ENCODE results near the gene ACAP3. TPM values are rescaled to one million over a fixed set of nuclear protein-coding genes. Genes with fewer than 3 reads are reported as not detected.

ACAP3 gene, protein sequence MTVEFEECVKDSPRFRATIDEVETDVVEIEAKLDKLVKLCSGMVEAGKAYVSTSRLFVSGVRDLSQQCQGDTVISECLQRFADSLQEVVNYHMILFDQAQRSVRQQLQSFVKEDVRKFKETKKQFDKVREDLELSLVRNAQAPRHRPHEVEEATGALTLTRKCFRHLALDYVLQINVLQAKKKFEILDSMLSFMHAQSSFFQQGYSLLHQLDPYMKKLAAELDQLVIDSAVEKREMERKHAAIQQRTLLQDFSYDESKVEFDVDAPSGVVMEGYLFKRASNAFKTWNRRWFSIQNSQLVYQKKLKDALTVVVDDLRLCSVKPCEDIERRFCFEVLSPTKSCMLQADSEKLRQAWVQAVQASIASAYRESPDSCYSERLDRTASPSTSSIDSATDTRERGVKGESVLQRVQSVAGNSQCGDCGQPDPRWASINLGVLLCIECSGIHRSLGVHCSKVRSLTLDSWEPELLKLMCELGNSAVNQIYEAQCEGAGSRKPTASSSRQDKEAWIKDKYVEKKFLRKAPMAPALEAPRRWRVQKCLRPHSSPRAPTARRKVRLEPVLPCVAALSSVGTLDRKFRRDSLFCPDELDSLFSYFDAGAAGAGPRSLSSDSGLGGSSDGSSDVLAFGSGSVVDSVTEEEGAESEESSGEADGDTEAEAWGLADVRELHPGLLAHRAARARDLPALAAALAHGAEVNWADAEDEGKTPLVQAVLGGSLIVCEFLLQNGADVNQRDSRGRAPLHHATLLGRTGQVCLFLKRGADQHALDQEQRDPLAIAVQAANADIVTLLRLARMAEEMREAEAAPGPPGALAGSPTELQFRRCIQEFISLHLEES
- 10 to 100 TPM; 40.9 to 50.9 TPM for total RNA-seq
- long read RNA-seq, donor 1, partial matches to known transcripts, result 15 of 18 reads
- long read RNA-seq, donor 1, other reads (novel, unspliced or antisense), result 2 of 18 reads
- long read RNA-seq, donor 2, partial matches to known transcripts, result 21 of 23 reads
- long read RNA-seq, donor 2, other reads (novel, unspliced or antisense), result 2 of 23 reads

DNA sequence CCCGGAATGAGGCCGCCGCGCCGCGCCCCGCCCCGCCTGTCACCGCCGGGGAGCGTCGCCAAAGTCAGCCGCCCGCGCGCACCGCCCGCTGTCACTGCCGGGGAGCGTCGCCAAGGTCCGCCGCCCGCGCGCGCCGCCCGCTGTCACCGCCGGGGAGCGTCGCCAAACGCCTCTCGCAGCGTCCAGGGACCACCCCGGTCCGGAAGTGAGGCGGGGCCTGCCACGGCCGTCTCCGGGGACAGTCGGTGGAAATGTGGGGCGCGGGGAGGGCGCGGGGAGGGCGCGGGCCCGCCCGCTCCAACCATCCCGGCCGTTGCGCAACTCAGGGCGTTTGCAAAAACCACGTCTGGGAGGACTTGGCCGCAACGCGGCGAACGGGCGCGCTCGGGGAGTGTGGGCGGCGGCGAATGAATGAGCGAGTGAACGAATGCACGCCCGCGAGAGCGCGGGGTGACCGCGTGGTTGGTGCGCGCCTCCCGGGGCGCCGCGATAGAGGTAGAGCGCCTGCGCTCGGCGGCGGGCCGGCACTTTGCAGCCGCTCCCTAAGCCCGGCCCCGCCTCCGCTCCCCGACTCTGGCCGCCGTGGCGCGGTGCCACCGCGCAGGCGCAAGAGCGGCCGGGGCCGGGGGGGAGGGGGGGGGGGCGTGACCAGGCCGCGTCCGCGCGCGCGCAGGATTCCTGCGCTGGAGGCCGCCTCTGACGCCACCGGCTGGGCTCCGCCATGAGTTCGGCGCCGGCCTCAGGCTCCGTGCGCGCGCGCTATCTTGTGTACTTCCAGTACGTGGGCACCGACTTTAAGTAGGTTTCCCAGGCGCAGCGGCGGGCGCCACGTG lies at the start of gene ACAP3, which contains the start of gene PUSL1:
TSS of gene ACAP3 (minus strand) at position 8 of the 833 bp plus-strand sequence. CDS start 115 bp downstream, outside the sequence.
TSS of gene PUSL1 (plus strand) at position 675 of the 833 bp plus-strand sequence. CDS start at position 722, 47 bp downstream.
- peak; percentile 98 for DNase-seq (ENCODE audit: low spot score)
- intact Hi-C loops (cut with DNase I), result no loop called here

DNA sequence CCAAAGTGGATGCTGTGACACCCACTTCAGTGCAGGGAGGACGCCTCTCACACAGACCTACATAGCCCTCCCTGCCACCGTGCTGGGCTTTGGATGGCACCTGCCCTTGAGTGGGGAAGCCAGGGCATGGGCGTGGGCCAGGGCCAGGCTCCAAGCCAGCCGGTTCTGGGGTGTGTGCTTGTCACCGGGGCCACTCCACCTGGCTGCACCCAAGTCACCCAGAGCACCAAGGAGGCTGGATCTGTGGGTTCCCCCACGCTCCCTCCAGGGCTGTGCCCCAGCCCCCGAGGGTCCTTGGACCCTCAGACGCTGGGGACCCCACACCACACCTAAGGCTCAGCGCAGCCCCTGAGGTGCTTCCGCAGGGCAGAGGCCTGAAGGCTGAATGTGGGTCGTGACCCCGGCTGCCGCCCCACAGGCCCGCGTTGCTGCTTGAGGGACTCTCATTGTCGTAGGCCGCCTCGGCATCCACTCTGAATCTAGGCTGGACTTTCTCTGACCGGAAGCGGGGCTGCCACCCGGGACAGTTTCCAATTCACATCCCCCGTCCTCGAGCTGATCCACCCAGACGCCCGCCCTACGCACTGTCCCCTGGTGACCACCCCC lies 49.2 kb upstream of the ACAP3 start:
- intact Hi-C loops (cut with DNase I), result no loop called here
- no peak for DNase-seq (ENCODE audit: low spot score)

DNA sequence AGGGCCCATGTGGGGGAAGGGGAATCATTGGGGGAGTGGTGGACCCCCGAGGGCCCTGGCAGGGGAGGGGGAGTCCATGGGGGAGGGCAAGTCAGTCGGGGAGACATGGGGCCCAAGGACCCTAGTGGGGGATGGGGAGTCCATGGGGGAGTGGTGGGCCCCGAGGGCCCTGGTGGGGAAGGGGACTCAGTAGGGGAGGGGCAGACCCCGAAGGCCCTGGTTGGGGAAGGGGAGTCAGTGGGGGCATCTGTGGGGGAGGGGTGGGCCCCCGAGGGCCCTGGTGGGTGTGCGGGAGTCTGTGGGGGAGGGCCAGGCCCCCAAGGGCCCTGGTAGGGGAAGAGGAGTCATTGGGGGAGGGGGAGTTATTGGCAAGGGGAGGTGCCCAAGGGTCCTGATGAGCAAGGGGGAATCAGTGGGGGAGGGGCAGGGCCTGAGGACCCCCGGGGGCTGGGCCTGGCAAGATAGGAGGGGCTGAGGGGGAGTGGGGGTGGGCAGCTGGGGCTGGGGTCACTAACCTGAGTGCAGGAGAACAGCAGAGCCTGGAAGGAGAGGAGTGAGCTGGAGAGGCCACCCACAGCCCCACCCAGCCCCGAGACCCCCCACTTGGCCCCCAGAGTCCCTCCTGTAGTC lies 48.6 kb upstream of the ACAP3 start:
- DNase-seq (ENCODE audit: low spot score), result no peak
- intact Hi-C loops (cut with DNase I), result no loop called here

- intact Hi-C loops (cut with DNase I), result no loop called here
- DNase-seq (ENCODE audit: low spot score), result no peak
Measured at GRCh38 chr1:1355416-1355815, 47.7 kb upstream of the ACAP3 start.

DNA sequence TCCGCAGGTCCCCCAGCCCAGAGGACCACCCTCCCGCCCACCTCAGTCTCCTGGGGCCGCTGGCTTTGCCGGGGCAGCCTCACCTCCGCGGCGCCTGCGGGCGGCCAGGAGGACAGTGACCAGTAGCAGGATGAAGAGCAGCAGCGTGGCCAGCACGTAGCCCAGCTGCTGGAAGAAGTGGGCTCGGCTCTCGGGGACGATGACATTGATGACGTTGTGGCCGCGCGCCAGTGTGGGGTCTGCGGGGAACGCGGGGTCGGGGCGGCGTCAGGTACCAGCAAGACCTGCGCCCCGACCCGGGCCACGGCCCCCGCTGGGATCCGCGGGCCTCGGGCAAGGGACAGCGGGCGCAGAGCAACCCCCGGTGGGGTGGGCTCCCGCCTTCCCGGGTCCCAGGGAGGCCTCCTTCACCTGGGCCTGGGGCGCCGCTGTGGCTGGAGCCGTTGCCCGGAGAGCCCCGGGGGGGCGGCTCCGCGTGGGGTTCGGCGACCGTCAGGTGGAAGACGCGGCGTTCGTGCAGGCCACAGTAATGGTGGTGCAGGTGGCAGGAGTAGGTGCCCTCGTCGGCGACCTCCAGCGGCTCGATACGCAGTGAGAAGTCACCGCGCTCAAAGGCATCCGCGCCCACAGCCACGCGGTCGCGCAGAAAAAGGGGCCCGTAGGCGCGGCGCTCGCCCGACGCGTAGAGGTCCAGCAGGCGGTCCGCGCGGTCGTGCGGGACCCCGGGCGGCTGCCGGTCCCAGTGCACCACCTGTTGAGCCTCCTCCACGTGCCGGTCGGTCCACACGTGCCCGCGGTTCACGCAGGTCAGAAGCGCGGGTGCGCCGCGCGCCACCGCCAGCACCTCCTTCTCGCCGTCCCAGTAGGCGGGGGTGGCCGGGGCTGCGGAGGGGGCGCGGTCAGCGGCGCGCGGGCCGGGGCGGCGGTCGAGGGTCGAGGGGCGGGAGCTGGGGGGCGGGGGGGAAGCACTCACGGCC lies 46.8 kb upstream of the ACAP3 start:
- intact Hi-C loops (cut with DNase I), result no loop called here
- no peak for DNase-seq (ENCODE audit: low spot score)

DNA sequence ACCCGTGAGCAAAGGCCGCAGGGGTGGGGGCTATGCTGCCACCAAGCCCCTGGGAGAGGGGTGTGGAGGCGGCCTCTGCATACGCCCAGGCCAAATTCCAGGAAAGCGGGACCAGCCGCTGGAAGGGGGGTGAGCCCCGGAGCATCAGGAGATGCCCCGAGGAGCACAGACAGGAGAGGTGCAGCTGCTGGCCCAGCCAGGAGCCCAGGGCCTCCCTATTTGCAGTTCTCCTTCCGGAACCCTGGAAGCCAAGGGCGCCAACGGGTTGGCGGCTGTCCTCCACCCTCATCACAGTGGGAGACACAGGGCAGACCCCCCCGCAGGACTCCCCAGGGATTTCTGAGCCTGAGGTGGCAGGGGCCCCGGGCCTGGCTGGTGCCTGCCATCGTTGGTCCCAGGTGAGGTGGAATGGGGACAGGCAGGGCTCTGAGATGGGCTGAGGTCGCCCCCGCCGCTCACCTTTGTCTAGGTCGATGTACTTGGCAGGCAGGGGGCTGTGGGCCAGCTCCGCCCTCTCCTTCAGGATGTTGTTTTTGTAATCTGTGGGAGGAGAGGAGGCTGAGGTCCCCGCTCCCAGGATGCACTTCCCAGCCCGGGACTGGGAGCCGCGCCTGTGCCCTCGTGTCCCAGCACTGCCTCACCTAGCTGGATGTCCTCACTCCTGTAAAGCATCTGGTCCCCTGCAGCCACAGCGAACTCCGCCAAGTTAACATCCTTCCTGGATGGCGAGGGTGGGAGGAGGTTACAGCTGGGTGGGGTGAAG lies 45.8 kb upstream of the ACAP3 start:
- intact Hi-C loops (cut with DNase I), result no loop called here
- DNase-seq (ENCODE audit: low spot score), result no peak

- DNase-seq (ENCODE audit: low spot score), result no peak
Measured at GRCh38 chr1:1352786-1353388, 45.2 kb upstream of the ACAP3 start.

DNA sequence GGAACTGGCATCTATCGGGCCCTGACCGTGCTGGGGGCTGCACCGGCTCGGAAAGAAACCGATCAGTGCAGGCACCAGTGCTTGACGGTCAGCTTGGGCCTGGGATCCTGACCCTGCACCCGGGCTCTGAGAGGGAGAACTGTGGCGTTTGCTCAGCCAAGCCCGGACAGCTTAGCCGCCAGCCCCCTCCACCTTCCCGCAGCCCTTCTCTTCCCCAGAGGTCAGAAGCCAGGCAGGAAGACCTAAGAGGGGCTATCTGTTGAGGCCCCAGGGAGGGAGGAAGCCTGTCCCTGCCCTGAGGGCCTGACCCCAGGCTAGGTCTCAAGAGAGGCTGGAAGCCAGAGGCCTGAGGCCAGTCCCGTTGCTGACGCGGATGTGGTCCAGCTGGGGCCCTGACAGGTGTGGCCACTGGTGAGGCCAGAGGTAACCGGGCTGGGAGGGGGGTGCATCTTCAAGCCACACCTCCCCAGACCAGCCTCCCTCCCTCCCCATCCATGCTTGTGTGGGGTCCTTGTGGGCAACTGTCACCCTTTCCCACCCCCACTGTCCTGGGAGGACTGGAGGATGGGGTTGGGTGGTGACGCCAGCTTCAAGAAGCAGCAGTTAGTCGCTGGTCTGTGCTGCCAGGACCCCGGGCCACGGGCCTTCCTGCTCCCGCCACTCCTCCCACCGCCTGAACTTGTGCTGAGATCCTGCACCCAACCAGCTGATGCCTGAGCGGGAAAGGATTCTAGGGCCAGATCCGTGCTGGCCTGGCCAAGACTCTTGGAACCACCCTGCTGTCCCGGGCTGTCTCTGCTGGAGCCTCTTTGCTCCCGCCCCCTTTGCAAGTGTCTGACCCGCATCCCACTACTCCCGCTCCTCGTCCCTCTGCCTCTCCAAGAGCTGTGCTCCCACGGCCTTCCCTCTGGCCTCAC lies 44.0 kb upstream of the ACAP3 start:
- intact Hi-C loops (cut with DNase I), result no loop called here
- no peak for DNase-seq (ENCODE audit: low spot score)

More at GRCh38 chr1:1352786-1353388, 45.2 kb upstream of the ACAP3 start:
- intact Hi-C loops (cut with DNase I), result no loop called here

DNA sequence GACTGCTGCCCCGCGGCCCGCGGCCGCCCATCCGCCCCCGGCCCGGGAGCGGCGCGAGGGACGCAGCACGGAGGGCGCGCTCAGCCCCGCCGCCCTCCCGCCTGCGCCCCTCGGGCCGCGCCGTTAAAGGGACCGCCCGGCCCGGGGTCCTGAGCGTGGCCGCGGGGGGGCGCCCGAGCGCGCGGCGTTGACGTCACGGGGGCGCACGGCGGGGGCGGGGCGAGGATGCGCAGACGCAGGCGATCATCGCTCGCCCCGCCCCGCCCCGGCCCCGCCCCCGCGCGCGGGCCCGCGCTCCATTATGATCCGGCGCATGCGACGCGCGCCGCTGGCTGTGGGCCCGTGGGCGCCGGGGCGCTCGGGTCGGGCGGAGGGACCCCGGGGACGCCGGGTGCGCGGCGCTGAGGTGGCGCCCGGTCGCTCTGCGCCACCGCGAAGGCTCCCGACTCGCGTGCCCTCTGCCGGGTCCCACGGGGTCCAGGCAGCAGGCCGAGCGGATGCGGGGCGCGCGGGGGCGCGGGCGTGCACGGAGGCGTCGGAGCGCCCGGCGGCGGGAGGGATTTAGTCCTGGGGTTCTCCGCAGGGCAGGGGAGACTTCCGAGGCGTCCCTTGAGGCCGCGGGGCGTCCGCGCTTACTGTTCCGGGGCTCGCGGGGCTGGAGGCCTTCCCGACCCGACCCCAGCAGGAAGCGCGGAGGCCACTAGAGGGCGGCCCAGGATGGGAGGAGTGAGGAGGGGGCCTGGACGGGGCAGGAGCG lies 41.7 kb upstream of the ACAP3 start, which contains the start of gene DVL1:
TSS of gene DVL1 (minus strand) at position 163 of the 757 bp plus-strand sequence. CDS start 353 bp downstream, outside the sequence.
- DNase-seq (ENCODE audit: low spot score), result no peak
- intact Hi-C loops (cut with DNase I), result loop anchor here in 1 of 2 donors (5.0 kb wide), 1 partner anchor 37 kb away; no protein-coding TSS in a partner anchor

- intact Hi-C loops (cut with DNase I), result loop anchor here in 1 of 2 donors (5.0 kb wide), 1 partner anchor 36 kb away; no protein-coding TSS in a partner anchor
- no peak for DNase-seq (ENCODE audit: low spot score)
Measured at GRCh38 chr1:1348420-1349255, 40.9 kb upstream of the ACAP3 start.

- intact Hi-C loops (cut with DNase I), result loop anchor here in 1 of 2 donors (5.0 kb wide), 1 partner anchor 36 kb away; no protein-coding TSS in a partner anchor
- no peak for DNase-seq (ENCODE audit: low spot score)
Measured at GRCh38 chr1:1347663-1348419, 40.1 kb upstream of the ACAP3 start.

DNA sequence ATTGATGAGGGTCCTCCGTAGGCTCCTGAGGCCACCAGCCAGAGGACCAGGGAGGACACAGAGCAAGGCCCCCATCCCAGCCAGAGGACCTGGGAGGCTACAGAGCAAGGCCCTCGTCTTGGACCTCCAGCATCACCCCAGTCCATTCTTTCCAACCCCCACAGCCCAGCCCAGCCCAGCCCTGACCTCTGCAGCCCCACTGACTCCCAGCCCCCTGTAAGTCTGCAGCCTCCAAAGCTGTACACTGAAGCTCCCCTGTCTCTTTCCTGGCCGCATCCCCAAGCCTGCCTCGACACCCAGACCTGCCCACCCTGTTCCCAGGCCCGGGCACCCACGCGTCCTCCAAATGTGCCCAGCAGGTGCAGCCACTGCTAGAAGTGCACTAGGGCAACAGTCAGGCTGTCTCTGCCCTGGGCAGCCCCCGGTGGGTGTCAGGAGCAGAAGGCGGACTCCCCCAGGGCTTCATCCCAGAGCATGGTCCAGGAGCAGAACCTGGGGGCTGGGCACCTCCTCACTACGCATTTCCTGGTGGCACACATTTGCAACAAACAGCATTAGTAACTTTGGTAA lies 39.4 kb upstream of the ACAP3 start:
- intact Hi-C loops (cut with DNase I), result loop anchor here in 1 of 2 donors (5.0 kb wide), 1 partner anchor 35 kb away; no protein-coding TSS in a partner anchor
- DNase-seq (ENCODE audit: low spot score), result no peak

Measured in posterior vena cava (tissue), 2 donors.